ENCODE results near the gene CDH4. TPM values are rescaled to one million over a fixed set of nuclear protein-coding genes. Genes with fewer than 3 reads are reported as not detected.

Gene CDH4
- total and polyA plus RNA-seq, 8 donors = under 0.01 to 2.2 (median 0.11) TPM; not detected in 2

DNA sequence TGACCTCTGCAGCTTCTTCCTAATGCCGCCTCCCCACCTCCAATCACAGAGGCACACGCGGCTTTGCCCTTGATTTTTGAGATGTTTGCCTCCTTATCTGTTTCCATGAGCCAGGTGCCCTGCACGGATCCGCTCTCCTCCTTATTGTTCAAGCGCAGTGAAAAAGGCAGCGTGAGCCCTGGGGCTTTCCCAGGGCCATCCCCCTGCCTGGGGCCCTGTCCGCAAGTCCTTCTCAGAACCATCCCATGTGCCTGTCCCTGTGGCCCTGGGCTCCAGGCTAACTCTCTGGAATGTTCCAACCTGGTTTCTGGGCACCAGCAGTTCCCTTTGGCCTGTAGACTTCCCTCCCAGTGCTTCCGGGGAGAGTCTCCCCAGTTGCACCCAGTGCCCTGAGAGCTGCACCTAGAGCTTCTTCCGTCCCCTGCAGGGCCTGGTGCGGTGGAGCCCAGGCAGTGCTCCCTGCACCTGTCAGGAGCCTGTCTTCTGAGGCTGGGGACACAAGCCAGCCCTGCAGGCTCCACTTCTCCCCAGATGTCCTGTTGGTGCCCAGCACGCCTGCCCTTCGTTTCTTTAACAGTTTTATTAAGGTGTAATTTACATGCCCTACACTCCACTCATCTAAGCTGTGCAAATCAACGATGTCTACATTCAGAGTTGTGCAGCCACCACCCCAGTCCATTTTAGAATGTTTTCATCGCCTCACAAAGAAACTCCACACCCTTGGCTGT, 330.3 kb downstream of the CDH4 start:
- peaks cover 0 to 68% (median 0%) of the 10 kb centered on the region in 3 donors for H3K27me3 ChIP-seq
- 58 to 71% (median 69%) methylated on average over 14 to 15 of the region's 15 CpGs for WGBS, 5 donors
- no peak overlapping the region for H3K27ac ChIP-seq
- H3K4me3 ChIP-seq = no peak overlapping the region
- TF ChIP-seq, protein P1, sequence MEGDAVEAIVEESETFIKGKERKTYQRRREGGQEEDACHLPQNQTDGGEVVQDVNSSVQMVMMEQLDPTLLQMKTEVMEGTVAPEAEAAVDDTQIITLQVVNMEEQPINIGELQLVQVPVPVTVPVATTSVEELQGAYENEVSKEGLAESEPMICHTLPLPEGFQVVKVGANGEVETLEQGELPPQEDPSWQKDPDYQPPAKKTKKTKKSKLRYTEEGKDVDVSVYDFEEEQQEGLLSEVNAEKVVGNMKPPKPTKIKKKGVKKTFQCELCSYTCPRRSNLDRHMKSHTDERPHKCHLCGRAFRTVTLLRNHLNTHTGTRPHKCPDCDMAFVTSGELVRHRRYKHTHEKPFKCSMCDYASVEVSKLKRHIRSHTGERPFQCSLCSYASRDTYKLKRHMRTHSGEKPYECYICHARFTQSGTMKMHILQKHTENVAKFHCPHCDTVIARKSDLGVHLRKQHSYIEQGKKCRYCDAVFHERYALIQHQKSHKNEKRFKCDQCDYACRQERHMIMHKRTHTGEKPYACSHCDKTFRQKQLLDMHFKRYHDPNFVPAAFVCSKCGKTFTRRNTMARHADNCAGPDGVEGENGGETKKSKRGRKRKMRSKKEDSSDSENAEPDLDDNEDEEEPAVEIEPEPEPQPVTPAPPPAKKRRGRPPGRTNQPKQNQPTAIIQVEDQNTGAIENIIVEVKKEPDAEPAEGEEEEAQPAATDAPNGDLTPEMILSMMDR (IDR thresholded peaks at IDR 0.05) = no peak
- TF ChIP-seq POLR2A (IDR thresholded peaks at IDR 0.05) = no peak
- TF ChIP-seq POLR2AphosphoS5 (IDR thresholded peaks at IDR 0.05) = no peak
- no peak for TF ChIP-seq EP300 (IDR thresholded peaks at IDR 0.05)
- no peak for DNase-seq
- no peaks in the 10 kb centered on the region for H3K36me3 ChIP-seq
- no peaks in the 10 kb centered on the region for H3K9me3 ChIP-seq
- intact Hi-C loops (cut with DNase I; ENCODE audit: low total_unique reads) = no loop called here
- H3K4me1 ChIP-seq = no peaks in the 10 kb centered on the region

DNA sequence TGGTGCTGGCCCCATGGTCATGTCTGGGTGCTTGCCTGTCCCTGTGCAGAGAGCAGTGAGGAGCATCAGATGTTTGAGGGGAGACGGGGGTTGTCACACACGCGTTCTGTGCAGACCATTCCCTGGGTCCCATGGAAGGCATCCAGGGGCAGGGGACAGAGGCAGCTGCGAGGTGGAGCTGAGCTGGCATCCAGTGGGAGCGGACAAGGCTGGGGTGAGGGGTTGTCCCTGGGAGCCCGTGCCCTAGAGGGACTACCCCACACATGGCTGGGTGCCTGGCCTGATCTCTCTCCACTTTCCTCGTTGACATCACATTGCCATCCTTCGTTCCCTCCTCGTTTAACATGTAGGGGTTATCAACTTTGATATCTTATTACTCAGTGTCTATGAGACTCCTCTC, 331.3 kb downstream of the CDH4 start:
- no peak for TF ChIP-seq POLR2AphosphoS5 (IDR thresholded peaks at IDR 0.05)
- TF ChIP-seq, protein P1 (IDR thresholded peaks at IDR 0.05) = no peak
- no peak for TF ChIP-seq POLR2A (IDR thresholded peaks at IDR 0.05)
- no peak for TF ChIP-seq EP300 (IDR thresholded peaks at IDR 0.05)
- no peak for DNase-seq
- intact Hi-C loops (cut with DNase I; ENCODE audit: low total_unique reads) = no loop called here
- Histone ChIP-seq H3K4me1 (peaks cover 0 to 7% (median 3%) of the 10 kb centered on the region in 4 donors), H3K36me3 (no peaks in the 10 kb centered on the region), H3K9me3 (no peaks in the 10 kb centered on the region), H3K4me3 (no peak overlapping the region), H3K27ac (no peak overlapping the region), H3K27me3 (peaks cover 0 to 68% (median 0%) of the 10 kb centered on the region in 3 donors)
- 71 to 76% (median 73%) methylated on average over 5 to 9 of the region's 9 CpGs for WGBS, 5 donors

DNA sequence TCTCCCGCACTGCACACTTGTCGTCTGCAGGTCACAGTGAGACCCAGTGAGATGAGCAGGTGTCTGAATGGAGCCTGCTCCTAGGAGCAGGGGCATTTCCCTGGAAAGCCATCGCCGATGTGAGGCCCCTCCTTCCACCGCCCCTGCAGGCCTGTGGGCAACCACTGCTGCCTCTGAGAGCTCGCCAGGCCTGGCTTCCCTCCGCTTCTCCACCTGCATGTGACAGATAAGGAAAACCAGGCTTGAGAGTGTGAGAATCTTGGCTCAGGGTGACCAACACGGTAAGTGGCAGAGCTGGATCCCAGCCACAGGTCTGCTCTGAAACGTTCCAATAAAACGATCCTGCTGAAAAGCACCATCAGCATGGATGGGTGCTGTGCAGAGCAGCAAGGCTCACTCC, 332.8 kb downstream of the CDH4 start:
- DNase-seq = peak in 1 of 2 donors; percentile 57

DNA sequence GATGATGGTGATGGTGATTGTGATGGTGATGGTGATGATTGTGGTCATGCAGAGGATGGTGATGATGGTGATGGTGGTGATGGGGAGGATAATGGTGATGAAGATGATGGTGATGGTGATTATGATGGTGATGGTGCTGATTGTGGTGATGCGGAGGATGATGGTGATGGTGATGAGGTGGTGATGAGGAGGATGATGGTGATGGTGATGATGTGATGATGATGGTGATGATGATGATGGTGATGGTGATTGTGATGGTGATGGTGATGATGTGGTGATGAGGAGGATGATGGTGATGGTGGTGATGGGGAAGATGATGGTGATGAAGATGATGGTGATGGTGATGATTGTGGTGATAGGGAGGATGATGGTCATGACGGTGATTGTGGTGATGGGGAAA, 333.7 kb downstream of the CDH4 start:
- intact Hi-C loops (cut with DNase I; ENCODE audit: low total_unique reads) = no loop called here
- TF ChIP-seq, protein P1 (IDR thresholded peaks at IDR 0.05) = no peak
- TF ChIP-seq POLR2AphosphoS5 (IDR thresholded peaks at IDR 0.05) (no peak), POLR2A (IDR thresholded peaks at IDR 0.05) (no peak), EP300 (IDR thresholded peaks at IDR 0.05) (no peak)
- WGBS, 5 donors = 89 to 97% (median 97%) methylated on average over 2 of the region's 2 CpGs
- H3K9me3 ChIP-seq = peaks cover 0 to 3% (median 0%) of the 10 kb centered on the region in 4 donors
- no peak overlapping the region for H3K27ac ChIP-seq
- H3K27me3 ChIP-seq = peaks cover 0 to 71% (median 0%) of the 10 kb centered on the region in 3 donors
- no peak for DNase-seq
- H3K4me3 ChIP-seq = no peak overlapping the region
- H3K4me1 ChIP-seq = peaks cover 0 to 17% (median 5%) of the 10 kb centered on the region in 4 donors
- H3K36me3 ChIP-seq = no peaks in the 10 kb centered on the region

More for the DNA sequence above, 332.8 kb downstream of the CDH4 start:
- Histone ChIP-seq H3K27ac (no peak overlapping the region), H3K27me3 (peaks cover 0 to 72% (median 0%) of the 10 kb centered on the region in 3 donors), H3K9me3 (no peaks in the 10 kb centered on the region), H3K36me3 (no peaks in the 10 kb centered on the region), H3K4me3 (no peak overlapping the region), H3K4me1 (peaks cover 0 to 17% (median 5%) of the 10 kb centered on the region in 4 donors)
- TF ChIP-seq POLR2A (IDR thresholded peaks at IDR 0.05) (no peak), POLR2AphosphoS5 (IDR thresholded peaks at IDR 0.05) (peak in 1 of 3 donors; percentile 37)
- intact Hi-C loops (cut with DNase I; ENCODE audit: low total_unique reads) = no loop called here
- 23 to 41% (median 26%) methylated on average over 6 to 10 of the region's 10 CpGs for WGBS, 5 donors

DNA sequence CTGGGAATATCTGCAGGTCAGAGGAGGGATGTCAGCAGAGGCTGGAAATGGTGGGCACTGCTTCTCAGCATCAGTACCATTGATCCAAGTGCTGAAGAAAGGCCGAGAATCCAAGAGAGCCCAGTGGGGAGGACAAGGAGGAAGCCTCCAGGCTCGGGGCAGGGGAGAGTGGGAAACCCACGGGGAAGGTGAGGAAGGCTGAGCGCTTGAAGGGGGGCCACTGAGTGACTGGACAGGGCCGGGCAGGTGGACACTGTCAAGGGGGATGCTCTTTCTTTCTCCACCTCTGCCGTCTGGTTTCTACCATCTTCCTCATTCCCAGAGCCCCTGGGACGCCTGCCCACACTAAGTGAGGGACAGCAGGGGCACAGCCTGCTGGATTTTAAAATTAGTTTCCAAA, 335.0 kb downstream of the CDH4 start:
- Histone ChIP-seq H3K4me3 (no peak overlapping the region), H3K36me3 (no peaks in the 10 kb centered on the region), H3K4me1 (peaks cover 0 to 17% (median 5%) of the 10 kb centered on the region in 4 donors), H3K27ac (no peak overlapping the region), H3K27me3 (peaks cover 0 to 58% (median 0%) of the 10 kb centered on the region in 3 donors), H3K9me3 (peaks cover 3 to 16% (median 6%) of the 10 kb centered on the region in 4 donors)
- intact Hi-C loops (cut with DNase I; ENCODE audit: low total_unique reads) = no loop called here
- TF ChIP-seq, protein P1 (IDR thresholded peaks at IDR 0.05) = no peak
- no peak for TF ChIP-seq POLR2A (IDR thresholded peaks at IDR 0.05)
- TF ChIP-seq EP300 (IDR thresholded peaks at IDR 0.05) = no peak
- no peak for TF ChIP-seq POLR2AphosphoS5 (IDR thresholded peaks at IDR 0.05)
- WGBS, 5 donors = 78 to 91% (median 82%) methylated on average over 7 of the region's 7 CpGs
- no peak for DNase-seq
